SK-N-SH (cell line): Measurements from ENCODE around the gene AP1B1. TPM values are rescaled to one million over a fixed set of nuclear protein-coding genes. Genes with fewer than 3 reads are reported as not detected.

Experiments
- CTCF ChIA-PET: fragments of 300-600, 350-600 bp; formaldehyde crosslinking; extraction: SDS; loops from one replicate; lab custom pipeline; 2021; lab: Yijun Ruan, JAX
- POLR2A ChIA-PET: fragments of 350-600 bp; sonication (Branson Sonifier 250); formaldehyde crosslinking; extraction: SDS; loops from one replicate; lab custom pipeline; 2020; ENCODE audit warnings: antibody characterized with exemption, inconsistent platforms; lab: Yijun Ruan, JAX
- DNase-seq: peaks from one replicate; pipeline ENCODE4 v3.0.0; 2012
- H2AFZ ChIP-seq: fragments of 200-600 bp; sonication (generic); 2 replicates; pipeline ENCODE4 v1.8.1; 2016; ENCODE audit warnings: antibody characterized with exemption, mild to moderate bottlenecking, low read depth
- H3F3A ChIP-seq: fragments of 200-600 bp; sonication (generic); replicated peaks from 2 replicates; pipeline ENCODE3; 2016; ENCODE audit warnings: antibody characterized with exemption, mild to moderate bottlenecking; ENCODE audit not compliant: insufficient read depth
- H3K27ac ChIP-seq, 2 experiments: fragments of 200-500 bp in 1 of 2; fragments of 200-600 bp in 1 of 2; sonication (Bioruptor generic) in 1 of 2; sonication (generic), shearing (Covaris generic) in 1 of 2; 2 replicates each; pipeline versions ENCODE4 v1.5.1 to v1.6.1; 2014 to 2016; ENCODE audit warnings: low read depth in 2 of 2, inconsistent platforms in 1 of 2, low read length in 1 of 2, mild to moderate bottlenecking in 1 of 2, mixed read lengths in 1 of 2
- H3K27me3 ChIP-seq: fragments of 200-600 bp; sonication (generic), shearing (Covaris generic); 2 replicates; pipeline ENCODE4 v1.6.1; 2016; ENCODE audit warnings: mixed run types; ENCODE audit not compliant: insufficient read depth
- H3K36me3 ChIP-seq, 2 experiments: fragments of 200-500 bp in 1 of 2; fragments of 200-600 bp in 1 of 2; sonication (Bioruptor generic) in 1 of 2; sonication (generic) in 1 of 2; replicated peaks in 1 of 2; 2 replicates each; pipeline versions ENCODE3 to v1.5.1; 2014 to 2016; ENCODE audit warnings: low read length in 1 of 2, mild to moderate bottlenecking in 1 of 2; ENCODE audit not compliant: insufficient read depth in 2 of 2, control insufficient read depth in 1 of 2
- H3K4me1 ChIP-seq, 2 experiments: fragments of 200-500 bp in 1 of 2; fragments of 200-600 bp in 1 of 2; sonication (Bioruptor generic) in 1 of 2; sonication (generic), shearing (Covaris generic) in 1 of 2; 2 replicates each; pipeline versions ENCODE4 v1.5.1 to v1.6.1; 2014 to 2016; ENCODE audit warnings: low read depth in 1 of 2, low read length in 1 of 2, mixed run types in 1 of 2; ENCODE audit not compliant: insufficient read depth in 2 of 2, control insufficient read depth in 1 of 2
- H3K4me2 ChIP-seq: fragments of 200-600 bp; sonication (generic), shearing (Covaris generic); 2 replicates; pipeline ENCODE4 v1.6.1; 2017; ENCODE audit warnings: mixed run types
- H3K4me3 ChIP-seq, 2 experiments: fragments of 200-500 bp in 1 of 2; fragments of 200-600 bp in 1 of 2; sonication (Bioruptor generic) in 1 of 2; sonication (generic), shearing (Covaris generic) in 1 of 2; 2 replicates each; pipeline versions ENCODE4 v1.5.1 to v1.8.1; 2014 to 2016; ENCODE audit warnings: low read depth in 2 of 2, inconsistent platforms in 1 of 2, low read length in 1 of 2, mild to moderate bottlenecking in 1 of 2, mixed read lengths in 1 of 2, moderate library complexity in 1 of 2
- H3K79me2 ChIP-seq: fragments of 200-600 bp; sonication (generic); 2 replicates; pipeline ENCODE4 v1.8.1; 2017; ENCODE audit warnings: mild to moderate bottlenecking; ENCODE audit not compliant: insufficient read depth
- H3K9ac ChIP-seq: fragments of 200-600 bp; sonication (generic); 2 replicates; pipeline ENCODE4 v1.6.1; 2017; ENCODE audit warnings: mixed run types
- H3K9me2 ChIP-seq: fragments of 200-600 bp; sonication (generic); 2 replicates; pipeline ENCODE4 v1.6.1; 2017; ENCODE audit warnings: mixed run types
- H3K9me3 ChIP-seq: fragments of 200-600 bp; sonication (generic); 2 replicates; pipeline ENCODE4 v1.6.1; 2017; ENCODE audit warnings: mixed run types, mild to moderate bottlenecking, moderate library complexity
- H4K20me1 ChIP-seq: fragments of 200-600 bp; sonication (generic); 2 replicates; pipeline ENCODE4 v1.6.1; 2017; ENCODE audit warnings: mild to moderate bottlenecking, mixed run types; ENCODE audit not compliant: insufficient read depth
- CHD2 ChIP-seq: fragments of 150-350 bp; IDR thresholded peaks from 2 replicates; pipeline ENCODE4 v1.6.1; 2018; ENCODE audit warnings: low read length; ENCODE audit not compliant: partially characterized antibody
- ELF1 ChIP-seq: IDR thresholded peaks from 2 replicates; pipeline ENCODE4 v1.4.0; 2012
- FOSL2 ChIP-seq: IDR thresholded peaks from 2 replicates; pipeline ENCODE4 v1.4.0; 2012; ENCODE audit warnings: low read depth, mild to moderate bottlenecking, moderate library complexity, borderline replicate concordance
- FOXM1 ChIP-seq: IDR thresholded peaks from 2 replicates; pipeline ENCODE4 v1.4.0; 2012; ENCODE audit warnings: low read depth, mild to moderate bottlenecking
- MEF2A ChIP-seq: IDR thresholded peaks from 2 replicates; pipeline ENCODE4 v1.4.0; 2012; ENCODE audit warnings: low read depth, borderline replicate concordance
- NFIC ChIP-seq: IDR thresholded peaks from 2 replicates; pipeline ENCODE4 v1.4.0; 2012; ENCODE audit warnings: borderline replicate concordance
- RFX5 ChIP-seq: IDR thresholded peaks from 2 replicates; pipeline ENCODE4 v1.6.1; 2012; ENCODE audit warnings: mild to moderate bottlenecking, improper control_type of control experiment, low read length
- RXRA ChIP-seq: IDR thresholded peaks from 2 replicates; pipeline ENCODE4 v1.4.0; 2012; ENCODE audit warnings: low read depth, mild to moderate bottlenecking, borderline replicate concordance
- TCF12 ChIP-seq: IDR thresholded peaks from 2 replicates; pipeline ENCODE4 v1.4.0; 2012
- ZBTB33 ChIP-seq: IDR thresholded peaks from 2 replicates; pipeline ENCODE4 v1.4.0; 2012; ENCODE audit warnings: low read depth, borderline replicate concordance
- WGBS: methylation state at CpG from one replicate; pipeline ENCODE4 v1.1.6; 2017; ENCODE audit warnings: low lambda C conversion rate; 5-methylcytosine and 5-hydroxymethylcytosine counted together
- polyA plus RNA-seq, 3 experiments: library from polyadenylated mRNA; depleted of rRNA; stranded (reverse); fragments of >200 nt; gene quantifications; 2 replicates each; pipeline ENCODE4 v1.2.3, GENCODE V29; 2012
- TF ChIP-seq, protein P1 (sequence below): IDR thresholded peaks from 2 replicates; pipeline ENCODE4 v1.4.0; 2012; ENCODE audit warnings: low read depth

The AP1B1 gene
- polyA plus RNA-seq, 1 of the 3 experiments (the other 2 are of a cell fraction): 51.9 TPM

GRCh38 chr22:29316141-29316828 lies 72.1 kb downstream of the AP1B1 start (continued):
- TF ChIP-seq ZBTB33 (no peak), FOSL2 (no peak), ELF1 (no peak), MEF2A (no peak), RXRA (no peak)
- TF ChIP-seq, protein P1, sequence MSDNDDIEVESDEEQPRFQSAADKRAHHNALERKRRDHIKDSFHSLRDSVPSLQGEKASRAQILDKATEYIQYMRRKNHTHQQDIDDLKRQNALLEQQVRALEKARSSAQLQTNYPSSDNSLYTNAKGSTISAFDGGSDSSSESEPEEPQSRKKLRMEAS: no peak

DNA sequence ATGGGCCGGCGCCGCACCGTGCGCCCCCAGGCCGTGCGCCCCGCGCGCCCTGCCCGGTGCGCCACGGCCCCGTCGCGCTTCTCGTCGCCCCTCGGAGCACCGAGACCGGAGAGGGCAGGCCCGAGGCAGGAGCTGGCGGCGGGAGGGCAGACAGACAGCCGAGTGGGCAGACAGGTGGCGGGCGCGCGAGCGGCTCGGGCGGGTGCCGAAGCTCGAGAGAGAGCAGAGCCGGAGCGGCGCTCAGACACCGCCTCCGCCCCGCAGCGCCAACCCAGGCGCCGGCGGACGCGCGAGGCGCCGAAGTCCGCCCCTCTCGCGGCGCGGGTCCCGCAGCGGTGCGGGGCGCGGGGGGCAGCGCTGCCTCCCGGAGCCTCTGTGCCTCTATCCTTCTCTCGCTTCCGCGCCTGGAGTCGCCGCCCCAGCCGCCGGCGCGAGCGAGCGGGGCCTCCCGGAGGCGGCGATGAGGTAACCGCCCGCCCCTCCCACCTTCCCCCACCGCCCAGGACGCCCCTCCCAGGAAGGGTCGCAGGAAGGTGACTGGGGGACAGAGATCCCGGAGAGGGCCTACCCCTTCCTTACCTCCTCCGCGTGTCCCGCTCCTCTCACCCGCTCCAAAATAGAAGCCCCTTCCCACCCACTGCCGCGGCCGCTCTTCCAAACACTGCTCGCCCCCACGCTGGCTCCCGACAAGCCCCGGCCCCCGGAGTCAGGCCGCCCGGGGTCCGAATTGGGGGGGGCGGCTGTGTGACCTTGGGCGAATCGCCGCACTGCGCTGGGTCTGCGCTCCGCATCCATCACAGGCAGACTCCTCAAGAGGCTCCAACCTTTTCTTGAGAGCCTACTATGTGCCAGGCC lies 72.9 kb downstream of the AP1B1 start, which contains the start of gene RASL10A:
RASL10A (minus strand) TSS at position 412 of the 855 bp plus-strand sequence. CDS start 451 bp downstream, outside the sequence.
- ChIA-PET CTCF (interaction anchor here (3.1 to 3.4 kb wide), 2 partner anchors 13 to 44 kb away, joined by 20 to 24 read pairs; no protein-coding TSS in a partner anchor), POLR2A (interaction anchor here (0.7 kb wide), 1 partner anchor 38 kb away, joined by 3 read pairs; no protein-coding TSS in a partner anchor)
- peak within 1 kb of the TSS; percentile 31 to 41 for H3K4me3 ChIP-seq

More for the DNA sequence above, 72.9 kb downstream of the AP1B1 start, which contains the start of gene RASL10A:
- WGBS: 19% methylated on average over 71 of the region's 103 CpGs
- TF ChIP-seq NFIC: no peak
- TF ChIP-seq TCF12: no peak
- no peak for TF ChIP-seq FOXM1
- no peak for TF ChIP-seq CHD2
- no peak for TF ChIP-seq RFX5
- TF ChIP-seq, all 33 proteins: peak for 0
- Histone ChIP-seq H4K20me1 (peaks cover 13% of the 10 kb centered on the region; the same call in 1 of the 2 replicates), H3K9me2 (no peaks in the 10 kb centered on the region), H3F3A (no peaks in the 10 kb centered on the region), H3K4me2 (peak within 1 kb of the TSS; percentile 44; the same call in 1 of the 2 replicates), H2AFZ (no peak within 1 kb of the TSS), H3K79me2 (no peaks in the 10 kb centered on the region), H3K27me3 (peaks cover 21% of the 10 kb centered on the region), H3K4me1 (peaks cover 9 to 10% of the 10 kb centered on the region in 2 experiments; a peak in 3 of 4 replicates), H3K9me3 (no peaks in the 10 kb centered on the region), H3K36me3 (peaks cover 6 to 7% of the 10 kb centered on the region in 2 experiments), H3K9ac (no peak within 1 kb of the TSS), H3K27ac (no peak within 1 kb of the TSS)
- peak; percentile 77 for DNase-seq
